ENCODE data around the gene ATP6V1C2. TPM values are rescaled to one million over a fixed set of nuclear protein-coding genes. Genes with fewer than 3 reads are reported as not detected.

The ATP6V1C2 gene
- polyA plus RNA-seq, 2 of the 4 experiments (the other 2 are of a cell fraction) = 0.08 to 0.14 TPM

- Histone ChIP-seq H3K9me3 (no peaks in the 10 kb centered on the region), H3K4me2 (no peak overlapping the region), H3K27ac (no peak overlapping the region), H3K4me3 (no peak overlapping the region), H3K4me1 (no peaks in the 10 kb centered on the region)
- no peak for TF ChIP-seq FOSB (CRISPR knock-in tag; IDR thresholded peaks at IDR 0.05)
- TF ChIP-seq HES2 (IDR thresholded peaks at IDR 0.05) = no peak
- TF ChIP-seq ZC3H11A (IDR thresholded peaks at IDR 0.05) = no peak
- TF ChIP-seq CEBPB (IDR thresholded peaks at IDR 0.05) = no peak
- TF ChIP-seq RFX5 (IDR thresholded peaks at IDR 0.05) = no peak
- TF ChIP-seq RCOR1 (IDR thresholded peaks at IDR 0.05; ENCODE audit: low read depth, low read length) = no peak
- TF ChIP-seq MAFK (IDR thresholded peaks at IDR 0.05; ENCODE audit: partially characterized antibody) = no peak
- TF ChIP-seq HOXB5 (CRISPR knock-in tag; IDR thresholded peaks at IDR 0.05) = no peak
- no peak for TF ChIP-seq NFE2L2 (conservative IDR thresholded peaks at IDR 0.05; ENCODE audit: low read length)
- TF ChIP-seq SMC3 (IDR thresholded peaks at IDR 0.05) = no peak
- no peak for TF ChIP-seq BHLHE40 (IDR thresholded peaks at IDR 0.05; ENCODE audit: low read depth, low read length)
- no peak for TF ChIP-seq HDAC2 (IDR thresholded peaks at IDR 0.05)
- no peak for TF ChIP-seq POLR2A (IDR thresholded peaks at IDR 0.05; ENCODE audit: low read length)
- no peak for TF ChIP-seq TP53 (CRISPR knock-in tag; IDR thresholded peaks at IDR 0.05)
- no peak for TF ChIP-seq ATOH8 (CRISPR knock-in tag; IDR thresholded peaks at IDR 0.05; ENCODE audit: low read depth)
- no peak for TF ChIP-seq POLR2AphosphoS2 (conservative IDR thresholded peaks at IDR 0.05; ENCODE audit: low read length)
- ChIA-PET CTCF (interaction anchor here (1.8 kb wide), 1 partner anchor 24 kb away, joined by 5 read pairs; no protein-coding TSS in a partner anchor), POLR2A (no interaction called here)
- FAIRE-seq (no peak), ATAC-seq (peak in 1 of 2 experiments; percentile 20; a peak in 2 of 6 replicates), DNase-seq (ENCODE audit: low read depth in 1 of 2, low spot score in 1 of 2) (no peak)
- whole genome bisulfite sequencing (ENCODE audit: missing lambda C conversion rate) = 67% methylated on average over 6 of the region's 6 CpGs
Observed at GRCh38 chr2:10750610-10751009, 29.2 kb downstream of the ATP6V1C2 start.

GRCh38 chr2:10752236-10752635, 30.8 kb downstream of the ATP6V1C2 start:
- Histone ChIP-seq H3K4me1 (no peaks in the 10 kb centered on the region), H3K4me2 (no peak overlapping the region), H3K4me3 (no peak overlapping the region), H3K27ac (no peak overlapping the region), H3K9me3 (no peaks in the 10 kb centered on the region)
- DNase-seq (ENCODE audit: low read depth in 1 of 2, low spot score in 1 of 2) (no peak), ATAC-seq (peak in 1 of 2 experiments; percentile 46; a peak in 2 of 6 replicates), FAIRE-seq (no peak)
- TF ChIP-seq MAFK (IDR thresholded peaks at IDR 0.05; ENCODE audit: partially characterized antibody) (no peak), CHD2 (IDR thresholded peaks at IDR 0.05; ENCODE audit: low read length, partially characterized antibody) (no peak), MAZ (IDR thresholded peaks at IDR 0.05; ENCODE audit: borderline replicate concordance, low read depth, low read length) (no peak), GATA3 (IDR thresholded peaks at IDR 0.05; ENCODE audit: borderline replicate concordance) (no peak), RCOR1 (IDR thresholded peaks at IDR 0.05; ENCODE audit: low read depth, low read length) (no peak), JUNB (IDR thresholded peaks at IDR 0.05) (no peak), NFE2L2 (conservative IDR thresholded peaks at IDR 0.05; ENCODE audit: low read length) (no peak), HOXB5 (CRISPR knock-in tag; IDR thresholded peaks at IDR 0.05) (no peak), FOSL2 (IDR thresholded peaks at IDR 0.05) (no peak), FOSL2 (CRISPR knock-in tag; IDR thresholded peaks at IDR 0.05) (no peak)
- ChIA-PET CTCF (no interaction called here), POLR2A (no interaction called here)
- WGBS (ENCODE audit: missing lambda C conversion rate) = 75% methylated on average over 5 of the region's 5 CpGs

GRCh38 chr2:10753156-10753555, 31.7 kb downstream of the ATP6V1C2 start:
- H3K9me3 ChIP-seq = no peaks in the 10 kb centered on the region
- POLR2A ChIA-PET = no interaction called here
- no peaks in the 10 kb centered on the region for H3K4me1 ChIP-seq
- TF ChIP-seq CHD4 (IDR thresholded peaks at IDR 0.05; ENCODE audit: borderline replicate concordance) (no peak), MAZ (IDR thresholded peaks at IDR 0.05; ENCODE audit: borderline replicate concordance, low read depth, low read length) (no peak), RARB (CRISPR knock-in tag; IDR thresholded peaks at IDR 0.05) (no peak), FOSB (CRISPR knock-in tag; IDR thresholded peaks at IDR 0.05) (no peak)
- no peak overlapping the region for H3K4me3 ChIP-seq
- FAIRE-seq (no peak), DNase-seq (ENCODE audit: low read depth in 1 of 2, low spot score in 1 of 2) (no peak), ATAC-seq (no peak)
- no peak overlapping the region for H3K4me2 ChIP-seq
- CTCF ChIA-PET = interaction anchor here (0.9 to 1.0 kb wide), 2 partner anchors 10 to 45 kb away, joined by 3 to 4 read pairs; no protein-coding TSS in a partner anchor
- 80% methylated on average over 7 of the region's 7 CpGs for WGBS (ENCODE audit: missing lambda C conversion rate)
- H3K27ac ChIP-seq = no peak overlapping the region
